ENCODE results near the gene ZNF579. TPM values are rescaled to one million over a fixed set of nuclear protein-coding genes. Genes with fewer than 3 reads are reported as not detected.
A peak's percentile ranks its signal among the peaks of the same experiment; 100 is the strongest.

The ZNF579 gene
- total and polyA plus RNA-seq, 2 of the 13 experiments (the other 11 are each of a cell fraction or from before 2014, with no cell fraction given), result 2.1 to 2.9 TPM

- no TSS peak for BruUV-seq (replicated peaks)
- peaks cover 0 to 5% of the 10 kb centered on the region in 2 experiments; a peak in 2 of 5 replicates for H3K27me3 ChIP-seq (ENCODE audit: control insufficient read depth in 1 of 2, insufficient read depth in 2 of 2, low read length in 2 of 2)
- H3K4me1 ChIP-seq (ENCODE audit: insufficient read depth, low read length), result peaks cover 16% of the 10 kb centered on the region
- 15% methylated on average over 9 of the region's 9 CpGs for WGBS (ENCODE audit: low lambda C conversion rate)
- no peak overlapping the region for H2AFZ ChIP-seq (ENCODE audit: low read length)
- no peak overlapping the region for H3K4me3 ChIP-seq (replicated peaks in 1 of 3; ENCODE audit: insufficient read depth in 1 of 3, low read depth in 2 of 3, low read length in 3 of 3)
- FAIRE-seq, result no peak
- no peaks in the 10 kb centered on the region for H4K20me1 ChIP-seq (ENCODE audit: insufficient read depth, low read length)
- H3K79me2 ChIP-seq (ENCODE audit: insufficient read depth, low read length), result no peaks in the 10 kb centered on the region
- H3K9ac ChIP-seq (ENCODE audit: insufficient read depth, low read depth, low read length), result no peak overlapping the region
- no peak for ATAC-seq
- no peaks in the 10 kb centered on the region for H3K36me3 ChIP-seq (replicated peaks in 1 of 2; ENCODE audit: control insufficient read depth in 1 of 2, insufficient read depth in 2 of 2, low read length in 2 of 2)
- TF ChIP-seq CHD4 (IDR thresholded peaks at IDR 0.05; ENCODE audit: borderline replicate concordance, low read length) (no peak), CAMTA2 (CRISPR knock-in tag; IDR thresholded peaks at IDR 0.05; ENCODE audit: borderline replicate concordance) (no peak), ZNF275 (CRISPR knock-in tag; IDR thresholded peaks at IDR 0.05; ENCODE audit: borderline replicate concordance) (no peak)
- no peak for DNase-seq (ENCODE audit: low spot score)
- intact Hi-C loops (cut with micrococcal nuclease; ENCODE audit: unreplicated experiment), result no loop called here
- in situ Hi-C loops (cut with HindIII; ENCODE audit: extremely low pct_ligation_motif_present, low pct_unique_long_range_greater_than_20kb), result no loop called here
- H3K4me2 ChIP-seq (ENCODE audit: low read depth, low read length), result no peak overlapping the region
- no peaks in the 10 kb centered on the region for H3K9me3 ChIP-seq (ENCODE audit: low read length)
- ChIA-PET CTCF (ENCODE audit: low intra/inter-chr PET ratio, low total read pairs) (no interaction called here), POLR2A (interaction anchor here (1.3 kb wide), 1 partner anchor 32 kb away, joined by 3 read pairs; the partner anchor contains the start of gene FIZ1)
- no peak overlapping the region for H3K27ac ChIP-seq (ENCODE audit: extremely low read length, insufficient read depth, low read length)
Measured at GRCh38 chr19:55566823-55567222, 13.8 kb downstream of the ZNF579 start.

- BruUV-seq (replicated peaks), result no TSS peak
- no peak for FAIRE-seq
- in situ Hi-C loops (cut with HindIII; ENCODE audit: extremely low pct_ligation_motif_present, low pct_unique_long_range_greater_than_20kb), result no loop called here
- H2AFZ ChIP-seq (ENCODE audit: low read length), result no peak overlapping the region
- H3K27ac ChIP-seq (ENCODE audit: extremely low read length, insufficient read depth, low read length), result no peak overlapping the region
- no peak overlapping the region for H3K4me3 ChIP-seq (replicated peaks in 1 of 3; ENCODE audit: insufficient read depth in 1 of 3, low read depth in 2 of 3, low read length in 3 of 3)
- TF ChIP-seq MXI1 (IDR thresholded peaks at IDR 0.05; ENCODE audit: borderline replicate concordance, low read depth, low read length) (no peak), SCMH1 (CRISPR knock-in tag; IDR thresholded peaks at IDR 0.05; ENCODE audit: borderline replicate concordance) (no peak)
- DNase-seq (ENCODE audit: low spot score), result no peak
- peaks cover 0 to 5% of the 10 kb centered on the region in 2 experiments; a peak in 2 of 5 replicates for H3K27me3 ChIP-seq (ENCODE audit: control insufficient read depth in 1 of 2, insufficient read depth in 2 of 2, low read length in 2 of 2)
- H3K9me3 ChIP-seq (ENCODE audit: low read length), result no peaks in the 10 kb centered on the region
- H3K4me2 ChIP-seq (ENCODE audit: low read depth, low read length), result peak overlapping the region; percentile 29; the same call in 1 of the 2 replicates
- ChIA-PET POLR2A (no interaction called here), CTCF (ENCODE audit: low intra/inter-chr PET ratio, low total read pairs) (no interaction called here)
- H4K20me1 ChIP-seq (ENCODE audit: insufficient read depth, low read length), result no peaks in the 10 kb centered on the region
- ATAC-seq, result peak; percentile 54
- intact Hi-C loops (cut with micrococcal nuclease; ENCODE audit: unreplicated experiment), result no loop called here
- WGBS (ENCODE audit: low lambda C conversion rate), result 25% methylated on average over 12 of the region's 12 CpGs
- H3K36me3 ChIP-seq (replicated peaks in 1 of 2; ENCODE audit: control insufficient read depth in 1 of 2, insufficient read depth in 2 of 2, low read length in 2 of 2), result no peaks in the 10 kb centered on the region
- H3K79me2 ChIP-seq (ENCODE audit: insufficient read depth, low read length), result no peaks in the 10 kb centered on the region
- no peak overlapping the region for H3K9ac ChIP-seq (ENCODE audit: insufficient read depth, low read depth, low read length)
- peaks cover 16% of the 10 kb centered on the region for H3K4me1 ChIP-seq (ENCODE audit: insufficient read depth, low read length)
Measured at GRCh38 chr19:55563261-55563690, 17.4 kb downstream of the ZNF579 start.
